GM18870 (cell line): ENCODE measurements around the gene HOXB6.

Experiments used
- ATAC-seq: cut with Tn5 transposase; IDR thresholded peaks from one replicate; pipeline ENCODE4 v1.9.1; 2021; ENCODE audit warnings: moderate library complexity; ENCODE audit not compliant: unreplicated experiment

Gene HOXB6

DNA sequence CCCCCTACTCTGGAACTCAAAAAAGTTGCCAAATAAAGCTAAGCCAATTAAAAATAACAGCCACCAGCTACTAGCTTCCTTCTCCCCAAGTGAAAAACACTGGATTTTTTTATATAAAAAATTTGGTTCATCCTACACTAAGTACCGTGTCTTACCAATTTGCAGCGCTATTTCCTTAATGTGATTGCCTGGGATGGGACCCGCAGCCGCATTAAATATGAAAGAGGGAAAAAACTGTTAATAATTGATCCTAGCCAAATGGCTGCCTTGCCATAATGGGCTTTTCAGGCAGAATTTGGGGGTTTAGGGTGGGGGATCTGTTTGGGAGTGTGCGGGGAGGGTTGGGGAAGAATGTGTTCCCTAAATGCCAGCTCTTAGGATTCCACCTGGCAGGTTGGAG lies 19.3 kb upstream of the HOXB6 start:
- ATAC-seq = no peak

- no peak for ATAC-seq
Measured at GRCh38 chr17:48623583-48623982, 18.8 kb upstream of the HOXB6 start.

- no peak for ATAC-seq
Measured at GRCh38 chr17:48622857-48623256, 18.1 kb upstream of the HOXB6 start.

DNA sequence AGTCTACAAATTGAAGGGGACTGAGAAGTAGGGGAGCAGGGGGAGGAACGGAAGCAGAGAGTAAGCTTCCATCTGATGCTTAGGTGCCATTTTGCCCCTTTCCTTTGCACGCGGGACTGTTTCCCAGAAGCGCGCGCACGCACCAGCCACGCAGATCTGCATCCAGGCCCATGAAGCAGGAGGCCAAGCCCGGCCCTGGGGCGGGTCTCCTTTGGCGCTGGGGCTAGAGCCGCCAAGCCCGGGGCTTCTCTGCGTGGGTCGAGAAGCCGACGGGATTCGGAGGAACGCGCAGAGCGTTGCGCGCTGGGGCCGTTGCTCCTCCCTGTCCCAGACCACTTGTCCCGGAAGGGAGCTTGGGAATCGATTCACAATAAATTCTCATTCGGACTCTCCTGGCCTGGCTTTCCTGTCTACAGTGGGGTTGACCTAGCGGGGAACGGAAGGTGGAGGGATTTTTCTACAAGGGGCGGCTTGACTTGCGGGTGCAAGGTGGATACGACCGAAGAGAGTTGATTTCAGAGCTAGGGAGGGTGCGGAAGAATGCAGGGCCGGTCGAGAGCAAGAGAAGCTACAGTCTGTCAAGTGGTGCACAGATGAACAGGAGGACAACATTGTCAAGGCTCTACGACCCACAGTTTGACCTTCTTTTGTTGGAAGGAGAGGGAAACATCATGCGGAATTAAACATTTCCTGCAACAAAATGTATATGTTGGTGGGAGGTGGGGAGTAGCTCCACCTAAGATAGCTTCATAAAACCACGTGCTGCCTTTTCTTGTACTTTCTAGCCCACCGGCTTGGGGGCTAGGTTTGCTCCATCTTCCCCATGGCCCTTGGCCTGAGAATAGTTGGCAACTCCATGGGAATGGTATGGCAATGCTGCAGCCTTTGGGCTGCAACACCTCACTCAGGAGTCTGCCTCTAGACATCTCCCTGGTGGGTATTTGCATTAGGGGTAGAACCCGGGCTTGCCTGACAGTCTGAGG lies 16.9 kb upstream of the HOXB6 start:
- no peak for ATAC-seq

- no peak for ATAC-seq
Measured at GRCh38 chr17:48620461-48621139, 15.8 kb upstream of the HOXB6 start.

GRCh38 chr17:48619826-48620449 lies 15.2 kb upstream of the HOXB6 start:
- ATAC-seq = no peak

DNA sequence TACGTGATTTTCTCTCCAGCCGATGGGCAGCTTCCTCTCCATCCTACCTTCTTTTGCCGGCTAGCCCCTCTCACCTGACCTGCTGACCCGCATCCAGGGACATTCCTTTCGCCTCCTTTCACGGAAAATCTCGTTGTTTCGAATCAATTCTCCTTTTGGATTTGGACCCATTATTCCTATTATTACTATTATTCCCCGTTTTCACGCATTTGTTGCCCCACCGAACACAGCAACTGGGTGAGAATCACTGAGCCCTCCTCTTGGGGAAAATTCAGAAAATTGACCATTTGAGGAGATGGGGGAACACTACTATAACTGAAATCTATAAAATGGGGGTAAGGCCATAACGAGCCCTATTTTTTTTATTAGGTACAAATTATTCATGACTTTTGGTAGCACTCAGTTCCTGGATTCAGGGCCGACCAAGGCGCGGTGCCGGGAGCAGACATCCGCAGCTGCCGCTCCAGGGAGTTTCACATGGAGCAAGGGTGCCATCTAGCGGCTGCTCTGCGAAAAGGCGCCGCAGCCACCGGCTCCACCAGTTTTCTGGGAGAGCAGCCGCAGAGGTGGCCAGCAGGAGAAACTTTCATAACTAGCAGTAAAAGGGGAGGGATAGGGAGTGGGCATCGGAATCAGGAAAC lies 13.6 kb upstream of the HOXB6 start:
- no peak for ATAC-seq

- no peak for ATAC-seq
Measured at GRCh38 chr17:48617471-48618255, 12.9 kb upstream of the HOXB6 start.

DNA sequence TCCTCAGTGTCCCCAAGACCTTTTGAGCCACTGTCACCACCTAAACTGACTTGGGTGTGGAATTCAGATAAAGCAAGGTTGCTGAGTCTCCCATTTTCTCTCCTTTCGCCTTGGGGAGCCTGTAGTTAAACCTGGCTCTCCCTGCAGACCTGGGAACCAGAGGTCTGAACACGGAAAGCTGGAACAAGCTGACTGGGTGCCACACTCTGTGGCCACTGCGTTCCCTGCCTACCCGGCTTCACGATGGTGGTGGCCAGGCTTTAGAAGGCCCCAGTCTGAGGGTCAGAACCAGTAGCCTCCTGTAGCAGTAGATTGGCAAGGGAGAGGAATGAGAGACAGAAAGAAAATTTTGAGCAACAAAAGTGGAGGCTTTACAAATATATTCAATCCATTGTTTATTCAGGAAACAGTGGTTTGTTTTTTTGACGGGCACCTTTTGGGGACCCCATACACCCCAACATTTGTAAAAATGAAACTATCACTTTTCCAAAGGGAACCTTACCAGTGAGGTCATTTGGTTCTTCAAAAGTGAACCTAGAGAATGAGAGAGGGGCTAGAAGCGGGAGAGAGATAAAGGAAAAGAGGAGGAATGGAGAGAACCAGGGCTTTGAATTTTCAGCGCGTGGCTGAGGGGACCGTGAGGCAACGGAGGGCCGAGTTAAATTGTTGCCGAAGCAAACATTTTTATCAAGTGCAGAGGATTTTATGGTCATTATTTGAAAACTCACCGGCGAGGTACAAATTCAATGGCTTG lies 12.1 kb upstream of the HOXB6 start:
- ATAC-seq = no peak

DNA sequence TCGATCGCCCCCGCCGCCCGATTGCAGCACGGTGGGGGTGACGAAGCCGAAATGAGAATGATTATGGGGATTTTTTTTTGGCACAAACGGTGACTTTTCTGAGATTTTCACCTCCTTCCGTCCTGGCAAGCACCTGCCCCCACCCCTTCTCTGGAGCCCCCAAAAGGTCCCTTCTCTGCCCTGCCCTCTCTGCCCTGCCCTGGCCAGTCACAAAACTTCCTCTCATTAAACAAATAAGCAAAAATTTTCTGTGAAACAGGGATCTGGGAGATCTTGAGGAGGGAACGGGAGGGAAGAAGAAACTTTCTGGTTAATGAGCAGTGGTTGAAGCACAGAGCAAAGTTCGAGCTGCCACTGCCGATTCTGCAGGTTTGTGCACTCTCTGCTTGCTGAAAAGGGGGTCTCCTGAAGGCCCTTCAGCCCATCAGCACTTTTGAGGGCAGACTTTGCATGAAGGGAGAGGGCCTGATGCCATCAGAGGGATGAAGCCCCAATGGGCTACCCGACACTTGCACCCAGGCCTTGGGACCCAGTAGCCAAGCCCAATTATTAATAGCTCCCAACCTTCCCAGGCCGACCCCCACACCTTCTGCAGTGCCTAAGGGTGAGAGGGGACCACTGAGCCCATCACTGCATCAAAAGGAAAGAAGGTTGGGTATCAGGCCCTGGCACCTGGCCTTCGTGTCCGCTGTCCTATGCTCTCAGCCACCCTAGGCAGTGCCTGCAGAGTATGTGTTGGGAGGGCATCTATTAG lies 11.4 kb upstream of the HOXB6 start:
- ATAC-seq = no peak

DNA sequence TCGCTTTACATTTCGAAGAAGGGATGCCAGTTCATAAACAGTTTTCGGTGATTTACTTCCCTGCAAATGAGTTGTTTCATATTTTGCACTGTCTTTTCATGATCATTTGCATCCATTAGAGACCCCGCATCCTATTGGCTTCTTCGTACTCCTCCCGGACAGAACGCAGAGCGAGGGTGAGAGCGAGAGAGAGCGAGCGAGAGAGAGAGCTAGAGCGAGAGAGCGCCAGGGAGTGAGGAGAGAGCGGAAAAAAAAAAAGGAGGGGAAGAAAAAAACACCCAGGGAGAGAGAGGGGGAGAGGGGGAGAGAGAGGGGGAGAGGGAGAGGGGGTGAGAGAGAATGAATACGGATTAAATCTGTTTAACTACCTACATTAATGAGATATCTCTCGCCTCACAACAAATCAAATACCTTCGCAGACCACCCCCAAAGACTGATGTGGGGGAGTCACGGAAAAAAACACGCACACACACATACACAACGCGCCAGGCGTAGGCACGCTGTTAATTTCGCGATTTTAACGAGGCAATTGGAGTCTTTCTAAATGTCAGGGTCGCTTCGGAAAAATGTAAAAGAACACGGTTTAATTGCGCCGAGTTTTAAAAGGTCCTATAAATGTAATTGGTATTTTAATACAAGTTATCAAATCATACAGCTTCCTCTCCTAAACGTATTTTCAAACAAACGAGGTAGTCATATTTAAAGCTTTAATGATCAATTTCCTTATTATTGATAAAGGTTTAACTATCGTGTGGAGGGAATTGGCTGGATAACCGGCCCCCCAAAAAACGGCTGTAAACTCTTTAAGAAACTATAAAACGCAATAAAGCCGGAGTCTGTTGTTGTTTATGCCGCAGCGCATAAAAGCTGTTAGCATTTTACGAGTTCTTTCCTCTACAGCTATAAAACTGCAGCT lies 10.5 kb upstream of the HOXB6 start, which contains the start of gene HOXB8:
Gene HOXB8 (minus strand): TSS at position 246 of the 916 bp plus-strand sequence. CDS start 588 bp downstream, outside the sequence.
- ATAC-seq = no peak

DNA sequence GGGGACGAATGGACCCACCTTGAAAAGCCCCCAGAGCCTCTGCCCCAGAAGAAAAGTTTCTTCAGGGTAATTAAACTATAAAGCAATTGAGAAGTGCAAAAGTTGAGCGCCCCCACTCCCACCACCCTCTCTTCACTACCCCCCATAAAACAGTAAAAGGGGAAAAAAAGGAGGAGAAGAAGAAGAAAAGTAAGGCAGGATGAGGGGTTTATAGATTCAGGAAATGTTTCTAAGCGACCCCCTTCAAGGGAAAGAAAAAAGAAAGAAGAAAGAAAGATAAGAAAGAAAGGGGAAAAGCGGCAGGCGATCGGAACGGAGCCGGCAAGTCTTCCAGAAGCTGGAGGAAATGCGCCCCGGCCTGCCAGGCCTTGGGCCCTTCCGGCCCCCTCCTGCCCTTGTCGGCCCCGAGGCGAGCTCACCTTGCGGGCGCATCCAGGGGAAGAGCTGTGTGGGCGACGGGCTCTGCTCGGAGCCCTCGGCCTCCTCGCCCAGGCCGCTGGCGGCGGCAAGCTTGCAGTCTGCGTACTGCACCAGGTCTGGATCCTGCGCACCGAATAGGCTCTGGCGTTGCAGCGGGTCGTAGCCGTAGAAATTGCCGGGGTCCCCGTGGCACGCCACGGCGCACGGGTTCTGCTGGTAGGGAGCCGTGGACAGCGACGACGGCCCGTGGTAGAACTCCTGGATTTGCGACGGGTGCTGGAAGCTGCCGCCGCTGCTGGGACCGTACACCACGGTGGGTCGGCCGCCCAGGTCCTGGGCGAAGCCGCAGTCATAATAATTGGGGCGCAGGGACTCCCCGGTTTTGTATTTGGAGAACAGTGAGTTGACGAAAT lies 9.3 kb upstream of the HOXB6 start:
- no peak for ATAC-seq

DNA sequence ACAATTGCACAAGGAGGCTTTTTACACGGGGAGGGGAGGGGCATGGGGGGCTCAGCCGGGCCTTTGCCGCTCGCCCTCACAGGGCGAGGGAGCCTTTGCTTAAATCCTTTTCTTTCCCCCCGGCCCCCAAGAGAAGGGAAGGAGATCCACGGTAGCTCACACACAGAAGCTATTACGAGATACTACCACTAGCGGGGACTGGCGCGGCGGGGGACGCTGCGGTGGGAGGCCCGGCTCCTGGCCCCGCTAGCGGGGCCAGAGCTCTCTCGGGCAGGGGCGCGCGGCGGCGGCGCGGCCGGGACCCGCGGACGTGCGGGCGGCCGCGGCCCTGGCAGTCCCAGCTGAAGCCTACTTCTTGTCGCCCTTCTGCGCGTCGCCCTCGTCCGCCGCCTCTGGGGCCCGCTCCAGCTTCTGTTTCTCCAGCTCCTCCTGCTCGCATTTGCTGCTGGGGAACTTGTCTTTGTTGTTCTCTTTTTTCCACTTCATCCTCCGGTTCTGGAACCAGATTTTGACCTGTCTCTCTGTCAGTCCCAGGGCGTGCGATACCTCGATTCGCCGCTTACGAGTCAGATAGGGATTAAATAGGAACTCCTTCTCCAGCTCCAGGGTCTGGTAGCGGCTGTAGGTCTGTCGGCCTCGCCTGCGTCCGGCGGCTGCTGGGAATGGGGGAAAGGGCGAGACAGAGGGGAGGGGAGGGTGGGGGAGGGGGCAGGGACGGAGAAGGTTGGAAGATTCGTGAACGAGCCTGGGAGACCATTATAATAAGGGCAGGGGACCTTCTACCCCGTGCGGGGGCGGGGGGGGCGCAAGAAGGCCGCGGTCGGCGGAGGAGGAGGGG lies 8.3 kb upstream of the HOXB6 start:
- ATAC-seq = no peak

DNA sequence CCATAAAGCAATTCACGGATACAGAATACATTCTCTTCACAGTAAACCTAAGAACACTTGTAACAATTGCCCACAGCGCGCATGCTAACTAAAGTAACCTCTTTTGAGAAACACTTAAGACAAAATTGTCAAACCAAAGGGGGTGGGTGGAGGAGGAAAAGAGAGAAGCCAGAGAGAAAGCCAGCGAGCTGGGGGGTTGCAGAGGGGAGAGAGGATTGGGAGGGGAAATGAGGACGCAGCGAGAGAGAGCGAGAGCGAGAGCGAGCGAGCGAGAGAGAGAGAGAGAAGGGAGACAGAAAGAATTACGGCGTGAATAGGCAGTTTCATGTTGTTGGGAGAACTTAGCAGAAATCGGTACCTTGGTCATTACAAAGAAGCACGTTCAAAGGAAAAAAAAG lies 7.7 kb upstream of the HOXB6 start:
- no peak for ATAC-seq

DNA sequence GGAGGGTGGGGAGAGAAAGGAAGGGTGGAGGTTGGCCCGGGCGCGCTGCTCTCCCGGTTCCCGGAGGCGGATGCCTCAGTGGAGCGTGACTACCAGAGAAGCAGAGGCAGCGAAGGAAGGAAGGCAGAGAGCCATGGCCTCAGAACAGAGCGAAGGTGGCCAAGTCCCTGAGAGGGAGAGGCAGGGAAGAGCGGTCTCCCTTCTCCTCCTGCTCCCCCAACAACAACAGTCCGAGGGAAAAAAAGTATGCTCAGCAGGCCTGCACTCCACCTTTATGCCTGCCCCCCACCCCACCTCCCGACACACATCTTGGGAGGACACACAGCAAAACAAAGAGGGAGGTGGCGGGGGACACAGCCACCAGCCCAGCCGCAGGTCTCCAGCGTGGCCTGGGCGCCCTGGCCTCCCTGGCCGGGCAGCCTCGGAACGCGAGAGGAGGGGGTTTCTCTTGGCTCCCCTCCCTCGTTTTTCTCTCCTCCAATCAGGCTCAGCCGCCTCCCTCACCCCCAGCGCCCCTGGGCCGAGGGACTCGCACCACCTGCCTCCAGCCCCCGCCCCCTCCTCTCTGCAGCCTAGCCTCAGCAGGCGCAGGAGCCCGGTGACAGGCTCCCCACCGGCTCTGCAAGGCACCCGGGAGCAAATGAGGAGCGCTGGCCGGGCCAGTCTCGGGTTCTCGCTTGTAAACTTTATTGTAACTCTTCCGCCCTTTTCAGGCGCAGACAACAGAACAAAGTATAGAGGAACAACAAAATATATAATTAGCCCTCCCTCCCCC lies 7.1 kb upstream of the HOXB6 start:
- no peak for ATAC-seq
